MCF 10A (cell line): Measurements from ENCODE around the gene IQCM. TPM values are rescaled to one million over a fixed set of nuclear protein-coding genes. Genes with fewer than 3 reads are reported as not detected.

ENCODE experiments used
- BruUV-seq: library from RNA; stranded (reverse); fragments of 400-500 nt; replicated peaks from 2 replicates; lab custom pipeline; 2021; lab: Mats Ljungman, UMichigan
- CTCF ChIA-PET: fragments of 300-600 bp; sonication (Branson Sonifier 250); formaldehyde crosslinking; extraction: SDS; loops from one replicate; lab custom pipeline; 2021; ENCODE audit warnings: antibody characterized with exemption, inconsistent platforms; lab: Yijun Ruan, JAX
- POLR2A ChIA-PET: fragments of 300-600, 350-650 bp; sonication (Branson Sonifier 250); formaldehyde crosslinking; extraction: SDS; loops from one replicate; lab custom pipeline; 2020; ENCODE audit warnings: antibody characterized with exemption, inconsistent platforms; lab: Yijun Ruan, JAX
- DNase-seq: peaks from one replicate; pipeline ENCODE4 v3.0.0-alpha.2; 2018; ENCODE audit not compliant: unreplicated experiment
- H3K27ac Mint-ChIP-seq: one replicate; pipeline ENCODE4 v1.8.0; 2022; ENCODE audit warnings: mild to moderate bottlenecking, low read depth, mixed read lengths; ENCODE audit not compliant: unreplicated experiment
- H3K27me3 Mint-ChIP-seq: one replicate; pipeline ENCODE4 v1.8.0; 2022; ENCODE audit warnings: mixed read lengths; ENCODE audit not compliant: insufficient read depth, unreplicated experiment
- H3K36me3 Mint-ChIP-seq: one replicate; pipeline ENCODE4 v1.8.0; 2022; ENCODE audit warnings: mild to moderate bottlenecking, moderate library complexity, mixed read lengths; ENCODE audit not compliant: insufficient read depth, unreplicated experiment
- H3K4me1 Mint-ChIP-seq: one replicate; pipeline ENCODE4 v1.8.0; 2022; ENCODE audit warnings: mixed read lengths; ENCODE audit not compliant: insufficient read depth, unreplicated experiment
- H3K4me3 Mint-ChIP-seq: one replicate; pipeline ENCODE4 v1.8.0; 2022; ENCODE audit warnings: mild to moderate bottlenecking, moderate library complexity, mixed read lengths; ENCODE audit not compliant: unreplicated experiment
- H3K9me3 Mint-ChIP-seq: one replicate; pipeline ENCODE4 v1.8.0; 2022; ENCODE audit warnings: mixed read lengths; ENCODE audit not compliant: unreplicated experiment
- intact Hi-C: fragments of 100-400 bp; cut with micrococcal nuclease; formaldehyde crosslinking; loops from 2 replicates; pipeline ENCODE4 v1.14.1; 2022
- total RNA-seq: library from RNA; stranded (reverse); gene quantifications from 2 replicates; pipeline ENCODE4 v1.2.3, GENCODE V29; 2022
- TF ChIP-seq, protein P1 (sequence below): fragments of 200-600 bp; IDR thresholded peaks from one replicate; pipeline ENCODE4 v1.8.0; 2022; ENCODE audit warnings: antibody characterized with exemption, mild to moderate bottlenecking; ENCODE audit not compliant: unreplicated experiment

The IQCM gene
- total RNA-seq, 1 experiment from 2014 or later, result not detected

DNA sequence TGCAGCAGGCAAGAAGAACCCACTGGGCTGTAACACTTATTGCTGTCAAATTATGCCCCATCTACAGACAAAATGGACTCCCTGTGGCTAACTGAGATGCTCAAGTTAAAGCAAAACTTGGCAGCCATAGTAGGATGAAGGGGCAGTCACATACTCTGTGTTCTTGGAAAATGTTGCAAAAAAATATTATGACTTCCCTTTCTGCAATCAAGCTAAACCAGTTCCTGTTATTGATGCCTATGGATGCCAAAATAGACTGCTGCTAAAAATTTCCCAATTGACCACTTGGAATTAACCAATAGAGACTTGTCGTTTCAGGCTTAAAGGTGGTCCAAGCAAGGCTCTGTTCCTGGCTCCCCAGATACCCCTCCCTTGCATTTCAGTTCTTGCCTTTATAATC, 49.5 kb downstream of the IQCM start:
- H3K9me3 Mint-ChIP-seq, result no peaks in the 10 kb centered on the region
- H3K27me3 Mint-ChIP-seq, result no peaks in the 10 kb centered on the region
- no peak for DNase-seq
- BruUV-seq, result no TSS peak
- no peak overlapping the region for H3K27ac Mint-ChIP-seq
- POLR2A ChIA-PET, result no interaction called here
- peaks cover 12% of the 10 kb centered on the region for H3K4me1 Mint-ChIP-seq
- no peak overlapping the region for H3K4me3 Mint-ChIP-seq
- CTCF ChIA-PET, result no interaction called here
- H3K36me3 Mint-ChIP-seq, result no peaks in the 10 kb centered on the region
- intact Hi-C loops, result no loop called here
- TF ChIP-seq, protein P1, sequence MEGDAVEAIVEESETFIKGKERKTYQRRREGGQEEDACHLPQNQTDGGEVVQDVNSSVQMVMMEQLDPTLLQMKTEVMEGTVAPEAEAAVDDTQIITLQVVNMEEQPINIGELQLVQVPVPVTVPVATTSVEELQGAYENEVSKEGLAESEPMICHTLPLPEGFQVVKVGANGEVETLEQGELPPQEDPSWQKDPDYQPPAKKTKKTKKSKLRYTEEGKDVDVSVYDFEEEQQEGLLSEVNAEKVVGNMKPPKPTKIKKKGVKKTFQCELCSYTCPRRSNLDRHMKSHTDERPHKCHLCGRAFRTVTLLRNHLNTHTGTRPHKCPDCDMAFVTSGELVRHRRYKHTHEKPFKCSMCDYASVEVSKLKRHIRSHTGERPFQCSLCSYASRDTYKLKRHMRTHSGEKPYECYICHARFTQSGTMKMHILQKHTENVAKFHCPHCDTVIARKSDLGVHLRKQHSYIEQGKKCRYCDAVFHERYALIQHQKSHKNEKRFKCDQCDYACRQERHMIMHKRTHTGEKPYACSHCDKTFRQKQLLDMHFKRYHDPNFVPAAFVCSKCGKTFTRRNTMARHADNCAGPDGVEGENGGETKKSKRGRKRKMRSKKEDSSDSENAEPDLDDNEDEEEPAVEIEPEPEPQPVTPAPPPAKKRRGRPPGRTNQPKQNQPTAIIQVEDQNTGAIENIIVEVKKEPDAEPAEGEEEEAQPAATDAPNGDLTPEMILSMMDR, result no peak

DNA sequence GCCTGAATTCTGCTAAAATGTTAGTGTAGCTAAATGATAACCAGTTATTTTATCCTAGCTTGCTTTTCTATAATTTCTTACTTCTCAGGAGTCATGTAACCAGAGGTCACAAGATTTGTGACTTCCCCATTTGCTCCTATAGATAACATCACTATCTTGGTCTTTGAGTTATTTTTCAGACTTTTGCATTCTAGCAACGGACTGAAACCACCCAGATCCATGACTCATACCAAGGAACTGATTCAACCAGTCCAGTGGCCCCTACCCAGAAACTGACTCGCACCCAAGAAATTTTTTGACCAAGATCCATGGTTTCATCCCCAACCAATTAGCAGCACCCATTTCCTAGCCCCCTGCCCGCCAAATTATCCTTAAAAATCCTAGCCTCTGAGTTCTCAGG, 50.0 kb downstream of the IQCM start:
- no peaks in the 10 kb centered on the region for H3K36me3 Mint-ChIP-seq
- peak; percentile 8 for DNase-seq
- no peak overlapping the region for H3K4me3 Mint-ChIP-seq
- intact Hi-C loops, result no loop called here
- H3K27ac Mint-ChIP-seq, result no peak overlapping the region
- no peaks in the 10 kb centered on the region for H3K9me3 Mint-ChIP-seq
- peaks cover 12% of the 10 kb centered on the region for H3K4me1 Mint-ChIP-seq
- no TSS peak for BruUV-seq
- TF ChIP-seq, protein P1, result no peak
- ChIA-PET POLR2A (no interaction called here), CTCF (no interaction called here)
- no peaks in the 10 kb centered on the region for H3K27me3 Mint-ChIP-seq

DNA sequence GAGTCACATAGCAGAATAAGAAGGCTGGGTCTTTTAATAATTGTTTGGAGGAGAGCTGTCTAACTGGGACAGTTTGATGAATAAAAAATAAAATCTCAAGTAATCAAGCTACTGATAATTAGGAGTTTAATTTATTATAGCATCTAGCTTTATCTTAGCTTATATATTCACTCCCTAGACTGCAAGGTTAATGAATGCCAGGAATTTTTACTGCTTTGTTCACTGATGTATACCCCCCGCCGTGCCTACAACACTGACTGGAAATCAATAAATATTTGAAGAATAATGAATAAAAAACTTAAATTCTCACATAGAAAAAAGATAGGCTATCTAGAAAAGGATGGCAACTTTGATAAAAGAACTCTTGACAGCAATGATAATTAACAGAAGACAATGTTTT, 59.7 kb downstream of the IQCM start:
- Mint-ChIP-seq H3K27ac (no peak overlapping the region), H3K9me3 (no peaks in the 10 kb centered on the region), H3K4me1 (peaks cover 16% of the 10 kb centered on the region), H3K27me3 (no peaks in the 10 kb centered on the region), H3K4me3 (no peak overlapping the region), H3K36me3 (no peaks in the 10 kb centered on the region)
- ChIA-PET POLR2A (no interaction called here), CTCF (no interaction called here)
- no peak for DNase-seq
- intact Hi-C loops, result no loop called here
- BruUV-seq, result no TSS peak
- TF ChIP-seq, protein P1, result no peak

DNA sequence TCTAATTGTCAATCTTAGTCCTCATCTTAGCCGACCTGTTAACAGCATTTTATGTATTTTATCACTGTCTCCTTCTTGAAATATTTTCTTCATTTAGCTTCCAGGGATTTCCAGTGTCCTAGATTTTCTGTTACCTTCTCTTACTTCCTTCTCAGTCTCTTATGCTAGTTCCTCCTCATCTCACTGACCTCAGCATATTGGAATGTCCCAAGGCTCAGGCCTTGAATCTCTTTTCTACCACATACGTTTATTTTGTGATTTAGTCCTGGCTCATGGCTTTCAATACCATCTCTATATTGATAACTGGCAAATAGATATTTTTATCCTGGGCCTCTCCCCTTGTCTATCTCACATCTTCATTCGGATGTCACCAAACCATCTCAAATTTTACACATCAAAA, 61.1 kb downstream of the IQCM start:
- POLR2A ChIA-PET, result no interaction called here
- intact Hi-C loops, result no loop called here
- Mint-ChIP-seq H3K4me1 (peaks cover 16% of the 10 kb centered on the region), H3K4me3 (no peak overlapping the region), H3K9me3 (no peaks in the 10 kb centered on the region), H3K27ac (peak overlapping the region; percentile 21), H3K27me3 (no peaks in the 10 kb centered on the region), H3K36me3 (no peaks in the 10 kb centered on the region)
- DNase-seq, result no peak
- TF ChIP-seq, protein P1, result no peak
- no TSS peak for BruUV-seq
- CTCF ChIA-PET, result interaction anchor here (0.6 kb wide), 1 partner anchor 133 kb away, joined by 3 read pairs; no protein-coding TSS in a partner anchor
